Keratinocyte (primary cell): ENCODE results near the gene KRI1.

Experiments
- EZH2 ChIP-seq: IDR thresholded peaks from one replicate; pipeline ENCODE4 v1.6.1; 2012; ENCODE audit warnings: inconsistent platforms, mild to moderate bottlenecking, low read length, moderate library complexity
- TF ChIP-seq, protein P1 (sequence below), 3 experiments: IDR thresholded peaks in 1 of 3; conservative IDR thresholded peaks in 1 of 3; optimal IDR thresholded peaks in 1 of 3; 2 replicates in 2 of 3; 3 replicates in 1 of 3; pipeline versions ENCODE3 to v1.5.1; 2011; ENCODE audit warnings: low read length in 3 of 3, mild to moderate bottlenecking in 3 of 3, moderate library complexity in 2 of 3, control low read depth in 1 of 3, inconsistent platforms in 1 of 3; ENCODE audit not compliant: insufficient read depth in 2 of 3; ENCODE audit errors: extremely low read depth in 1 of 3

DNA sequence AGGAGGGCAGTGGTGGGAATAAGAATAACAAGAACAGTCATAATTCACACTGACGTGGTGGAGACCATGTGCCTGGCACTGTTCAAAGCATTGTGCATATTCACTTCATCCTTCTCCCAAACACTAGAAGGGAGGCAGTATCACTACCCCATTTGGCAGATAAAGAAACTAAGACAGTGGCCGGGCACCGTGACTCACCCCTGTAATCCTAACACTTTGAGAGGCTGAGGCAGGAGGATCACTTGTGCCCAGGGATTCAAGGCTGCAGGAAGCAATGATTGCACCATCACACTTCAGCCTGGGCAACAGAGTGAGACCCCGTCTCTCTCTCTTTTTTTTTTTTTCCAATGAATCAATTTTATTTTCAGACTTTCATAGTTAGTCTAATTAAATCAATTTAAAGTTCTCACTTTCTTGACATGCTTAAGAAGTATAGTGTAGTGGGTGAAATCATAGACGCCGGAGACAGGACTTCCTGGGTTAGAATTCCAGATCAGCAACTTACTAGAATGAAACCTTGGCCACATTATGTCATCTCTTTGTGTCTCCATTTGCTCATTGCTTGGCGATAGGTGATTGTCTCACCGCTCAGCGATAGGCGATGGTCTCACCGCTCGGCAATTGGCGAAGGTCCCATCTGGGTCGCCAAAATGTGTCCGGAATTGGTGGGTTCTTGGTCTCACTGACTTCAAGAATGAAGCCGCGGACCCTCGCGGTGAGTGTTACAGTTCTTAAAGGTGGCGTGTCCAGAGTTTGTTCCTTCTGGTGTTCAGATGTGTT is 27.4 kb downstream of the KRI1 start:
- TF ChIP-seq, protein P1, sequence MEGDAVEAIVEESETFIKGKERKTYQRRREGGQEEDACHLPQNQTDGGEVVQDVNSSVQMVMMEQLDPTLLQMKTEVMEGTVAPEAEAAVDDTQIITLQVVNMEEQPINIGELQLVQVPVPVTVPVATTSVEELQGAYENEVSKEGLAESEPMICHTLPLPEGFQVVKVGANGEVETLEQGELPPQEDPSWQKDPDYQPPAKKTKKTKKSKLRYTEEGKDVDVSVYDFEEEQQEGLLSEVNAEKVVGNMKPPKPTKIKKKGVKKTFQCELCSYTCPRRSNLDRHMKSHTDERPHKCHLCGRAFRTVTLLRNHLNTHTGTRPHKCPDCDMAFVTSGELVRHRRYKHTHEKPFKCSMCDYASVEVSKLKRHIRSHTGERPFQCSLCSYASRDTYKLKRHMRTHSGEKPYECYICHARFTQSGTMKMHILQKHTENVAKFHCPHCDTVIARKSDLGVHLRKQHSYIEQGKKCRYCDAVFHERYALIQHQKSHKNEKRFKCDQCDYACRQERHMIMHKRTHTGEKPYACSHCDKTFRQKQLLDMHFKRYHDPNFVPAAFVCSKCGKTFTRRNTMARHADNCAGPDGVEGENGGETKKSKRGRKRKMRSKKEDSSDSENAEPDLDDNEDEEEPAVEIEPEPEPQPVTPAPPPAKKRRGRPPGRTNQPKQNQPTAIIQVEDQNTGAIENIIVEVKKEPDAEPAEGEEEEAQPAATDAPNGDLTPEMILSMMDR (optimal IDR thresholded peaks at IDR 0.05 in 1 of 3, IDR thresholded peaks at IDR 0.05 in 1 of 3, conservative IDR thresholded peaks at IDR 0.05 in 1 of 3; ENCODE audit: extremely low read depth in 1 of 3, insufficient read depth in 2 of 3, low read length in 3 of 3) = no peak
- no peak for TF ChIP-seq EZH2
